Testis (tissue), 3 donors: ENCODE measurements around the gene GPR162. TPM values are rescaled to one million over a fixed set of nuclear protein-coding genes. Genes with fewer than 3 reads are reported as not detected.

Experiments used
- DNase-seq: peaks from one replicate; pipeline ENCODE4 v3.0.0-alpha.2; 2019
- H3K27ac ChIP-seq, 2 donors: fragments of 200-600 bp; sonication (generic); one replicate each; pipeline ENCODE4 v1.5.1; 2019
- H3K27me3 ChIP-seq: fragments of 200-600 bp; sonication (generic); one replicate; pipeline ENCODE4 v1.5.1; 2019
- H3K36me3 ChIP-seq: fragments of 200-600 bp; sonication (generic); one replicate; pipeline ENCODE4 v1.5.1; 2017; ENCODE audit warnings: low read depth; ENCODE audit errors: missing control alignments
- H3K4me1 ChIP-seq: fragments of 200-600 bp; sonication (generic); one replicate; pipeline ENCODE4 v1.5.1; 2019
- H3K4me3 ChIP-seq, 2 donors: fragments of 200-600 bp; sonication (generic); one replicate each; pipeline ENCODE4 v1.5.1; 2017 to 2019
- H3K9me3 ChIP-seq: fragments of 200-600 bp; sonication (generic); one replicate; pipeline ENCODE4 v1.5.1; 2017
- POLR2A ChIP-seq: fragments of 450-650 bp; IDR thresholded peaks from one replicate; pipeline ENCODE4 v1.6.1; 2017; ENCODE audit warnings: antibody characterized with exemption, mild to moderate bottlenecking, moderate library complexity
- WGBS, 2 donors: methylation state at CpG; one replicate each; pipeline ENCODE4 v1.1.5; 2018; 5-methylcytosine and 5-hydroxymethylcytosine counted together
- intact Hi-C: fragments of 100-400 bp; cut with DNase I; formaldehyde crosslinking; loops from one replicate; pipeline ENCODE4 v1.15.1; 2023; ENCODE audit warnings: low total_unique reads
- polyA plus RNA-seq: library from polyadenylated mRNA; stranded (reverse); fragments of 350-450 nt; fragmentation: Illumina TruSeq; extraction: RNeasy Lipid Tissue Mini Kit (QIAGEN cat#74804); gene quantifications from one replicate; pipeline ENCODE4 v1.2.3, GENCODE V29; 2014; ENCODE audit warnings: low read depth, low replicate concordance; ENCODE audit not compliant: insufficient read depth
- total RNA-seq, 2 donors: library from RNA; depleted of rRNA; stranded (reverse); fragments of >200 nt; gene quantifications; one replicate each; pipeline ENCODE4 v1.2.3, GENCODE V29; 2016
- TF ChIP-seq, protein P1 (sequence below), 3 experiments: fragments of 450-650 bp in 2 of 3; fragments of 200-600 bp in 1 of 3; sonication (generic) in 1 of 3; IDR thresholded peaks; one replicate each; pipeline ENCODE4 v1.5.1; 2016 to 2019; ENCODE audit warnings: antibody characterized with exemption in 3 of 3, mild to moderate bottlenecking in 2 of 3, moderate library complexity in 1 of 3

The GPR162 gene
- total and polyA plus RNA-seq, 3 donors from 2014 or later = 0.94 to 2.2 (median 1.8) TPM

DNA sequence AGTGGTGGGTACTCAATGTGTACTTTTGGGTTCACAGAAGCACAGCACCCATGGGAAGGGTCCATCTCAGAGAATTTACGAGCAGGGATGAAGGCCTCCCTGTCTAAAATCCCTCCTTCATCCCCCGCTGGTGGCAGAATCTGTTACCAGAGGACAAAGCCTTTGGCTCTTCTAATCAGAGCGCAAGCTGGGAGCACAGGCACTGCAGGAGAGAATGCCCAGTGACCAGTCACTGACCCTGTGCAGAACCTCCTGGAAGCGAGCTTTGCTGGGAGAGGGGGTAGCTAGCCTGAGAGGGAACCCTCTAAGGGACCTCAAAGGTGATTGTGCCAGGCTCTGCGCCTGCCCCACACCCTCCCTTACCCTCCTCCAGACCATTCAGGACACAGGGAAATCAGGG is 1.5 kb upstream of the GPR162 start:
- WGBS, 2 donors = 59 to 63% methylated on average over 2 to 5 of the region's 5 CpGs
- Histone ChIP-seq H3K27me3 (no peaks in the 10 kb centered on the region), H3K4me1 (peaks cover 8% of the 10 kb centered on the region), H3K27ac (no peak overlapping the region), H3K4me3 (no peak overlapping the region), H3K36me3 (no peaks in the 10 kb centered on the region), H3K9me3 (no peaks in the 10 kb centered on the region)
- no peak for DNase-seq
- TF ChIP-seq, protein P1, sequence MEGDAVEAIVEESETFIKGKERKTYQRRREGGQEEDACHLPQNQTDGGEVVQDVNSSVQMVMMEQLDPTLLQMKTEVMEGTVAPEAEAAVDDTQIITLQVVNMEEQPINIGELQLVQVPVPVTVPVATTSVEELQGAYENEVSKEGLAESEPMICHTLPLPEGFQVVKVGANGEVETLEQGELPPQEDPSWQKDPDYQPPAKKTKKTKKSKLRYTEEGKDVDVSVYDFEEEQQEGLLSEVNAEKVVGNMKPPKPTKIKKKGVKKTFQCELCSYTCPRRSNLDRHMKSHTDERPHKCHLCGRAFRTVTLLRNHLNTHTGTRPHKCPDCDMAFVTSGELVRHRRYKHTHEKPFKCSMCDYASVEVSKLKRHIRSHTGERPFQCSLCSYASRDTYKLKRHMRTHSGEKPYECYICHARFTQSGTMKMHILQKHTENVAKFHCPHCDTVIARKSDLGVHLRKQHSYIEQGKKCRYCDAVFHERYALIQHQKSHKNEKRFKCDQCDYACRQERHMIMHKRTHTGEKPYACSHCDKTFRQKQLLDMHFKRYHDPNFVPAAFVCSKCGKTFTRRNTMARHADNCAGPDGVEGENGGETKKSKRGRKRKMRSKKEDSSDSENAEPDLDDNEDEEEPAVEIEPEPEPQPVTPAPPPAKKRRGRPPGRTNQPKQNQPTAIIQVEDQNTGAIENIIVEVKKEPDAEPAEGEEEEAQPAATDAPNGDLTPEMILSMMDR (IDR thresholded peaks at IDR 0.05) = no peak
- no peak for TF ChIP-seq POLR2A
- intact Hi-C loops = loop anchor here (10.0 kb wide), 1 partner anchor 45 kb away; the partner anchor contains the start of gene LAG3

GRCh38 chr12:6822426-6823135 is 960 bp downstream of the GPR162 start:
- Histone ChIP-seq H3K36me3 (no peaks in the 10 kb centered on the region), H3K4me3 (peak overlapping the region in 1 of 2 donors; percentile 50), H3K27ac (no peak overlapping the region), H3K27me3 (no peaks in the 10 kb centered on the region), H3K4me1 (peaks cover 15% of the 10 kb centered on the region), H3K9me3 (no peaks in the 10 kb centered on the region)
- no peak for DNase-seq
- intact Hi-C loops = loop anchor here (10.0 kb wide), 1 partner anchor 48 kb away; the partner anchor contains the start of gene LAG3
- no peak for TF ChIP-seq POLR2A
- TF ChIP-seq, protein P1 (IDR thresholded peaks at IDR 0.05) = no peak
- WGBS, 2 donors = 61 to 66% methylated on average over 7 of the region's 7 CpGs

- H3K4me1 ChIP-seq = peaks cover 15% of the 10 kb centered on the region
- WGBS, 2 donors = 67 to 86% methylated on average over 3 to 12 of the region's 12 CpGs
- H3K27me3 ChIP-seq = no peaks in the 10 kb centered on the region
- no peak overlapping the region for H3K4me3 ChIP-seq
- no peak overlapping the region for H3K27ac ChIP-seq
- no peaks in the 10 kb centered on the region for H3K36me3 ChIP-seq
- no peak for TF ChIP-seq POLR2A
- TF ChIP-seq, protein P1 (IDR thresholded peaks at IDR 0.05) = no peak
- H3K9me3 ChIP-seq = no peaks in the 10 kb centered on the region
- no peak for DNase-seq
- intact Hi-C loops = loop anchor here (10.0 kb wide), 1 partner anchor 49 kb away; the partner anchor contains the start of gene LAG3
These were observed 1.8 kb downstream of the GPR162 start for GRCh38 chr12:6823182-6824084.

DNA sequence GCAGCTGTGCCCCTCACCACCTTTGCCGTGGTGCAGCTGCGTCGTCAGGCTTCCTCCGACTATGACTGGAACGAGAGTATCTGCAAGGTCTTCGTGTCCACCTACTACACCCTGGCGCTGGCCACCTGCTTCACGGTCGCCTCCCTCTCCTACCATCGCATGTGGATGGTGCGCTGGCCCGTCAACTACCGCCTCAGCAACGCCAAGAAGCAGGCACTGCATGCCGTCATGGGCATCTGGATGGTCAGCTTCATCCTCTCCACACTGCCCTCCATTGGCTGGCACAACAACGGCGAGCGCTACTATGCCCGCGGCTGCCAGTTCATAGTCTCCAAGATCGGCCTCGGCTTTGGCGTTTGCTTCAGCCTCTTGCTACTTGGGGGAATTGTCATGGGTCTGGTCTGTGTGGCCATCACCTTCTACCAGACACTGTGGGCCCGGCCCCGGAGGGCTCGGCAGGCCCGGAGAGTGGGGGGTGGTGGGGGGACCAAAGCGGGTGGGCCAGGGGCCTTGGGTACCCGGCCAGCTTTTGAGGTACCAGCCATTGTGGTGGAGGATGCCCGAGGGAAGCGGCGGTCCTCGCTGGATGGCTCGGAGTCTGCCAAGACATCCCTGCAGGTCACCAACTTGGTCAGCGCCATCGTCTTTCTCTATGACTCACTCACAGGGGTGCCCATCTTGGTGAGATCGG is 2.6 kb downstream of the GPR162 start:
- H3K4me1 ChIP-seq = peaks cover 15% of the 10 kb centered on the region
- intact Hi-C loops = loop anchor here (10.0 kb wide), 1 partner anchor 49 kb away; the partner anchor contains the start of gene LAG3

More for the DNA sequence above, 2.6 kb downstream of the GPR162 start:
- DNase-seq = no peak
- Histone ChIP-seq H3K36me3 (no peaks in the 10 kb centered on the region), H3K27ac (no peak overlapping the region), H3K4me3 (no peak overlapping the region), H3K9me3 (no peaks in the 10 kb centered on the region), H3K27me3 (no peaks in the 10 kb centered on the region)
- TF ChIP-seq POLR2A = no peak
- TF ChIP-seq, protein P1 (IDR thresholded peaks at IDR 0.05) = no peak
- 91% methylated on average over 10 to 37 of the region's 37 CpGs for WGBS, 2 donors
